ENCODE data around the gene KRT5. TPM values are rescaled to one million over a fixed set of nuclear protein-coding genes. Genes with fewer than 3 reads are reported as not detected.

KRT5 gene
- polyA plus RNA-seq, 3 donors = 0.04 TPM; not detected in 2

DNA sequence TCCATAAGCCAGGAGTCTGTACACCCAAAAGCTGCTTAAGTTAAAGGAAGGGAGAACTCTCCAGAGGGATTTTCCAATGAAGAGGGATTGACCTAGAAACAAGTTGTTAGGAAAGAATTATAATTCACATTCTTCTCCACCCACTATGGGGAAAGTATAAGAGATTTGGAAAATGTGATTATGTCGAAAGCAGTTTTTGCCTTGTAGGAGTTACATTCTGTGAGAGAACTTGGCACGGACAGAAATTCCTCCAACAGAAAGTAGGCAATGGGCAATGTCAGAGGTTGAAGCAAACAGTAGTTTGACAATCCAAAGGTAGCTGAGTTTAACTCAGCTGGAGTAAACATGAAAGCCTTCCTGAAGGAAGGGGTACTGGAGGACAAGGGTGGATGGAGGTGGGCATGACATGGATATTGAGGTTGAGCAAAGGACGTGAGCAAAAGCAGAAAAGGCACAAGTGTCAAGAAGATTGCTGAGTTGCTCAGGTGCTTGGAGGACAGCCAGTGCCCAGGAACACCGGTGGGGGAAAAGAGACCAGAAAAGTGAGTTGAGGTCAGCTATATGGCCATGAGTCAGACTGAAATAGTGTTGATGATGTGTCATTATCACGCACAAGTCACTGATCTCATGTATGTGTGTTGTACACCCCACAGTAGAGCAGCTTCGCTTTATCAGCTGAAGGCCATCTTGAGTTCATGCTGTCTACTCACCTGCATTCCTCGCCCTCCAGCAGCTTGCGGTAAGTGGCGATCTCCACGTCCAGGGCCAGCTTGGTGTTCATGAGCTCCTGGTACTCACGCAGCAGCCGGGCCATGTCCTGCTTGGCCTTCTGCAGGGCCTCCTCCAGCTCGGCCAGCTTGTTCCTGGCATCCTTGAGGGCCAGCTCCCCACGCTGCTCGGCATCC lies 4.0 kb downstream of the KRT5 start:
- Histone ChIP-seq H3K9me3 (replicated peaks in 1 of 2; ENCODE audit: control insufficient read depth in 1 of 2, insufficient read depth in 1 of 2, low read length in 2 of 2) (peaks cover 0 to 8% of the 10 kb centered on the region in 2 donors), H3K4me1 (ENCODE audit: control insufficient read depth in 1 of 2, insufficient read depth in 2 of 2, low read length in 2 of 2) (no peaks in the 10 kb centered on the region), H3K27ac (ENCODE audit: low read depth in 1 of 2, low read length in 2 of 2) (no peak overlapping the region), H3K4me3 (replicated peaks in 1 of 3; ENCODE audit: low read depth in 2 of 3, low read length in 3 of 3) (no peak overlapping the region), H3K4me2 (replicated peaks; ENCODE audit: extremely low read depth, low read length, poor library complexity, severe bottlenecking) (no peak overlapping the region), H4K20me1 (ENCODE audit: insufficient read depth, low read length) (no peaks in the 10 kb centered on the region), H3K9ac (ENCODE audit: insufficient read depth, low read length, poor library complexity, severe bottlenecking) (no peak overlapping the region), H3K27me3 (ENCODE audit: control insufficient read depth in 2 of 2, insufficient read depth in 2 of 2, low read length in 2 of 2) (no peaks in the 10 kb centered on the region), H2AFZ (ENCODE audit: insufficient read depth, low read depth, low read length, poor library complexity, severe bottlenecking) (no peak overlapping the region), H3K36me3 (replicated peaks in 1 of 2; ENCODE audit: control insufficient read depth in 1 of 2, insufficient read depth in 2 of 2, low read length in 2 of 2) (no peaks in the 10 kb centered on the region), H3K79me2 (ENCODE audit: insufficient read depth, low read length) (no peaks in the 10 kb centered on the region)
- no peak overlapping the region for H3K4me3 Mint-ChIP-seq
- no peak overlapping the region for H3K27ac Mint-ChIP-seq
- intact Hi-C loops (cut with micrococcal nuclease) = no loop called here
- H3K27me3 Mint-ChIP-seq (ENCODE audit: low read depth in 3 of 3) = peaks cover 10 to 11% (median 10%) of the 10 kb centered on the region in 3 donors
- H3K36me3 Mint-ChIP-seq = no peaks in the 10 kb centered on the region
- WGBS (ENCODE audit: insufficient coverage) = 95% methylated on average over 12 of the region's 15 CpGs
- H3K9me3 Mint-ChIP-seq = peaks cover 4 to 6% (median 5%) of the 10 kb centered on the region in 7 donors
- no peaks in the 10 kb centered on the region for H3K4me1 Mint-ChIP-seq
- TF ChIP-seq, protein P1, sequence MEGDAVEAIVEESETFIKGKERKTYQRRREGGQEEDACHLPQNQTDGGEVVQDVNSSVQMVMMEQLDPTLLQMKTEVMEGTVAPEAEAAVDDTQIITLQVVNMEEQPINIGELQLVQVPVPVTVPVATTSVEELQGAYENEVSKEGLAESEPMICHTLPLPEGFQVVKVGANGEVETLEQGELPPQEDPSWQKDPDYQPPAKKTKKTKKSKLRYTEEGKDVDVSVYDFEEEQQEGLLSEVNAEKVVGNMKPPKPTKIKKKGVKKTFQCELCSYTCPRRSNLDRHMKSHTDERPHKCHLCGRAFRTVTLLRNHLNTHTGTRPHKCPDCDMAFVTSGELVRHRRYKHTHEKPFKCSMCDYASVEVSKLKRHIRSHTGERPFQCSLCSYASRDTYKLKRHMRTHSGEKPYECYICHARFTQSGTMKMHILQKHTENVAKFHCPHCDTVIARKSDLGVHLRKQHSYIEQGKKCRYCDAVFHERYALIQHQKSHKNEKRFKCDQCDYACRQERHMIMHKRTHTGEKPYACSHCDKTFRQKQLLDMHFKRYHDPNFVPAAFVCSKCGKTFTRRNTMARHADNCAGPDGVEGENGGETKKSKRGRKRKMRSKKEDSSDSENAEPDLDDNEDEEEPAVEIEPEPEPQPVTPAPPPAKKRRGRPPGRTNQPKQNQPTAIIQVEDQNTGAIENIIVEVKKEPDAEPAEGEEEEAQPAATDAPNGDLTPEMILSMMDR (IDR thresholded peaks at IDR 0.05) = no peak
- DNase-seq = no peak

DNA sequence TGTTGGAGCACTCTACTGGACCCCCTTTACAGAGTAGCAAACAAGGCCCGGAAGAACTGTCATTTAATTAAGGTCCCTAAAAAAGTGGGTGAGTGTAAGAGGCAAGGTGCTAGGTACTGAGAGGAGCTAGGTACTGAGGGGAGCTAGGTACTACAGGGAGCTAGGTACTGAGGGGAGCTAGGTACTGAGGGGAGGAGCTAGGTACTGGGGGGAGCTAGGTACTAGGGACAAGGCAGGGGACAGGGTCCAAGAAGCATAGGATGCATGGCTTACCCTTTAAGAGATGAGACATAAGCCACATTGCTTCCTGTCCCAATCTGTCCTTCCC lies 4.9 kb downstream of the KRT5 start:
- Histone ChIP-seq H3K36me3 (replicated peaks in 1 of 2; ENCODE audit: control insufficient read depth in 1 of 2, insufficient read depth in 2 of 2, low read length in 2 of 2) (no peaks in the 10 kb centered on the region), H3K79me2 (ENCODE audit: insufficient read depth, low read length) (no peaks in the 10 kb centered on the region), H3K4me2 (replicated peaks; ENCODE audit: extremely low read depth, low read length, poor library complexity, severe bottlenecking) (no peak overlapping the region), H3K9ac (ENCODE audit: insufficient read depth, low read length, poor library complexity, severe bottlenecking) (no peak overlapping the region), H3K27ac (ENCODE audit: low read depth in 1 of 2, low read length in 2 of 2) (no peak overlapping the region), H2AFZ (ENCODE audit: insufficient read depth, low read depth, low read length, poor library complexity, severe bottlenecking) (no peak overlapping the region), H4K20me1 (ENCODE audit: insufficient read depth, low read length) (no peaks in the 10 kb centered on the region), H3K4me3 (replicated peaks in 1 of 3; ENCODE audit: low read depth in 2 of 3, low read length in 3 of 3) (no peak overlapping the region), H3K27me3 (ENCODE audit: control insufficient read depth in 2 of 2, insufficient read depth in 2 of 2, low read length in 2 of 2) (no peaks in the 10 kb centered on the region), H3K9me3 (replicated peaks in 1 of 2; ENCODE audit: control insufficient read depth in 1 of 2, insufficient read depth in 1 of 2, low read length in 2 of 2) (peaks cover 0 to 8% of the 10 kb centered on the region in 2 donors), H3K4me1 (ENCODE audit: control insufficient read depth in 1 of 2, insufficient read depth in 2 of 2, low read length in 2 of 2) (no peaks in the 10 kb centered on the region)
- intact Hi-C loops (cut with micrococcal nuclease) = no loop called here
- Mint-ChIP-seq H3K27me3 (ENCODE audit: low read depth in 3 of 3) (peaks cover 10 to 11% (median 10%) of the 10 kb centered on the region in 3 donors), H3K9me3 (peaks cover 5 to 13% (median 7%) of the 10 kb centered on the region in 7 donors), H3K27ac (no peak overlapping the region), H3K4me1 (no peaks in the 10 kb centered on the region), H3K4me3 (no peak overlapping the region), H3K36me3 (no peaks in the 10 kb centered on the region)
- TF ChIP-seq, protein P1 (IDR thresholded peaks at IDR 0.05) = no peak
- no peak for DNase-seq
- no CpG with 5 or more reads among the region's 1 CpG for WGBS (ENCODE audit: insufficient coverage)

All from CD14-positive monocyte (primary cell).